Activated CD8-positive, alpha-beta T cell treated with anti-CD3 and anti-CD28 coated beads for 36 hours (primary cell): ENCODE results near the gene ZFYVE21. TPM values are rescaled to one million over a fixed set of nuclear protein-coding genes. Genes with fewer than 3 reads are reported as not detected.

Source experiments
- ATAC-seq: fragments of 200-7000 bp; cut with Tn5 transposase; one replicate; pipeline ENCODE4 v1.10.0; 2021; ENCODE audit warnings: mild to moderate bottlenecking, moderate library complexity
- CTCF ChIA-PET: fragments of 350-600 bp; sonication (Branson Sonifier 250); formaldehyde crosslinking; loops from one replicate; lab custom pipeline; 2021; ENCODE audit warnings: antibody characterized with exemption; lab: Charles Lee
- POLR2A ChIA-PET: fragments of 350-600 bp; sonication (Branson Sonifier 250); formaldehyde crosslinking; loops from one replicate; lab custom pipeline; 2021; ENCODE audit warnings: antibody characterized with exemption; lab: Charles Lee
- DNase-seq: peaks from one replicate; pipeline ENCODE4 v3.0.0-alpha.2; 2020
- H3K27ac Mint-ChIP-seq: one replicate; pipeline ENCODE4 v1.8.0; 2021; ENCODE audit warnings: mild to moderate bottlenecking, mixed read lengths
- H3K27me3 Mint-ChIP-seq: one replicate; pipeline ENCODE4 v1.8.0; 2021; ENCODE audit warnings: mixed read lengths
- H3K36me3 Mint-ChIP-seq: one replicate; pipeline ENCODE4 v1.8.0; 2021; ENCODE audit warnings: low read depth, mixed read lengths
- H3K4me1 Mint-ChIP-seq: one replicate; pipeline ENCODE4 v1.8.0; 2021; ENCODE audit warnings: low read depth, mixed read lengths
- H3K4me3 Mint-ChIP-seq: one replicate; pipeline ENCODE4 v1.8.0; 2021; ENCODE audit warnings: mild to moderate bottlenecking, moderate library complexity, mixed read lengths
- H3K9me3 Mint-ChIP-seq: one replicate; pipeline ENCODE4 v1.8.0; 2021; ENCODE audit warnings: mixed read lengths
- CTCF ChIP-seq: fragments of 200-600 bp; IDR thresholded peaks from one replicate; pipeline ENCODE4 v1.8.0; 2022; ENCODE audit warnings: antibody characterized with exemption, mild to moderate bottlenecking
- intact Hi-C: fragments of 100-400 bp; cut with micrococcal nuclease; formaldehyde crosslinking; loops from one replicate; pipeline ENCODE4 v1.10.0; 2022
- total RNA-seq, 2 experiments: library from RNA; stranded (reverse); gene quantifications; one replicate each; pipeline ENCODE4 v1.2.3, GENCODE V29; 2021

The ZFYVE21 gene
- total RNA-seq, 2 experiments from 2014 or later = 10.4 to 11.6 TPM

GRCh38 chr14:103743691-103744090 is 28.1 kb downstream of the ZFYVE21 start:
- no peak overlapping the region for H3K4me3 Mint-ChIP-seq
- H3K27ac Mint-ChIP-seq = no peak overlapping the region
- no peaks in the 10 kb centered on the region for H3K9me3 Mint-ChIP-seq
- DNase-seq (no peak), ATAC-seq (no peak)
- no peak for TF ChIP-seq CTCF
- ChIA-PET CTCF (no interaction called here), POLR2A (no interaction called here)
- no peaks in the 10 kb centered on the region for H3K27me3 Mint-ChIP-seq
- no peaks in the 10 kb centered on the region for H3K36me3 Mint-ChIP-seq
- peaks cover 8% of the 10 kb centered on the region for H3K4me1 Mint-ChIP-seq
- intact Hi-C loops = no loop called here

- ATAC-seq = no peak
- no peak for TF ChIP-seq CTCF
- H3K4me3 Mint-ChIP-seq = no peak overlapping the region
- H3K4me1 Mint-ChIP-seq = peaks cover 15% of the 10 kb centered on the region
- no peaks in the 10 kb centered on the region for H3K9me3 Mint-ChIP-seq
- no peak for DNase-seq
- no peaks in the 10 kb centered on the region for H3K27me3 Mint-ChIP-seq
- ChIA-PET CTCF (interaction anchor here (0.8 kb wide), 1 partner anchor 156 kb away, joined by 3 read pairs; no protein-coding TSS in a partner anchor), POLR2A (interaction anchor here (2.8 kb wide), 1 partner anchor 11 kb away, joined by 10 read pairs; no protein-coding TSS in a partner anchor)
- intact Hi-C loops = no loop called here
- H3K36me3 Mint-ChIP-seq = peaks cover 3% of the 10 kb centered on the region
- H3K27ac Mint-ChIP-seq = no peak overlapping the region
Observed at GRCh38 chr14:103744621-103745395, 29.2 kb downstream of the ZFYVE21 start.

GRCh38 chr14:103745424-103745823 is 29.8 kb downstream of the ZFYVE21 start:
- Mint-ChIP-seq H3K4me1 (peaks cover 19% of the 10 kb centered on the region), H3K9me3 (no peaks in the 10 kb centered on the region), H3K4me3 (no peak overlapping the region), H3K27ac (no peak overlapping the region), H3K27me3 (no peaks in the 10 kb centered on the region), H3K36me3 (peaks cover 3% of the 10 kb centered on the region)
- ChIA-PET POLR2A (interaction anchor here (2.8 kb wide), 1 partner anchor 12 kb away, joined by 10 read pairs; no protein-coding TSS in a partner anchor), CTCF (interaction anchor here (0.8 kb wide), 1 partner anchor 155 kb away, joined by 3 read pairs; no protein-coding TSS in a partner anchor)
- intact Hi-C loops = no loop called here
- ATAC-seq (no peak), DNase-seq (no peak)
- no peak for TF ChIP-seq CTCF

- no peak overlapping the region for H3K27ac Mint-ChIP-seq
- intact Hi-C loops = no loop called here
- no peaks in the 10 kb centered on the region for H3K27me3 Mint-ChIP-seq
- DNase-seq (no peak), ATAC-seq (no peak)
- no peak for TF ChIP-seq CTCF
- POLR2A ChIA-PET = interaction anchor here (2.8 kb wide), 1 partner anchor 13 kb away, joined by 10 read pairs; no protein-coding TSS in a partner anchor
- no peaks in the 10 kb centered on the region for H3K9me3 Mint-ChIP-seq
- peaks cover 3% of the 10 kb centered on the region for H3K36me3 Mint-ChIP-seq
- CTCF ChIA-PET = no interaction called here
- no peak overlapping the region for H3K4me3 Mint-ChIP-seq
- peaks cover 19% of the 10 kb centered on the region for H3K4me1 Mint-ChIP-seq
Observed at GRCh38 chr14:103746701-103747100, 31.1 kb downstream of the ZFYVE21 start.

- peaks cover 3% of the 10 kb centered on the region for H3K36me3 Mint-ChIP-seq
- DNase-seq (peak; percentile 83), ATAC-seq (peak; percentile 99)
- H3K27me3 Mint-ChIP-seq = no peaks in the 10 kb centered on the region
- H3K4me3 Mint-ChIP-seq = peak overlapping the region; percentile 37
- POLR2A ChIA-PET = interaction anchor here (0.6 to 0.7 kb wide), 3 partner anchors 11 to 175 kb away, joined by 3 read pairs; no protein-coding TSS in a partner anchor
- intact Hi-C loops = no loop called here
- CTCF ChIA-PET = interaction anchor here (0.6 to 1.2 kb wide), 2 partner anchors 13 to 72 kb away, joined by 3 to 4 read pairs; no protein-coding TSS in a partner anchor
- no peaks in the 10 kb centered on the region for H3K9me3 Mint-ChIP-seq
- H3K4me1 Mint-ChIP-seq = peaks cover 19% of the 10 kb centered on the region
- H3K27ac Mint-ChIP-seq = peak overlapping the region; percentile 82
- TF ChIP-seq CTCF = no peak
Observed at GRCh38 chr14:103748534-103748857, 32.9 kb downstream of the ZFYVE21 start.
